Measurements from ENCODE around the gene SHISA6. TPM values are rescaled to one million over a fixed set of nuclear protein-coding genes. Genes with fewer than 3 reads are reported as not detected.
A peak's percentile ranks its signal among the peaks of the same experiment; 100 is the strongest.

SHISA6 gene
- total RNA-seq, 1 donor from 2014 or later, result 1.4 TPM

DNA sequence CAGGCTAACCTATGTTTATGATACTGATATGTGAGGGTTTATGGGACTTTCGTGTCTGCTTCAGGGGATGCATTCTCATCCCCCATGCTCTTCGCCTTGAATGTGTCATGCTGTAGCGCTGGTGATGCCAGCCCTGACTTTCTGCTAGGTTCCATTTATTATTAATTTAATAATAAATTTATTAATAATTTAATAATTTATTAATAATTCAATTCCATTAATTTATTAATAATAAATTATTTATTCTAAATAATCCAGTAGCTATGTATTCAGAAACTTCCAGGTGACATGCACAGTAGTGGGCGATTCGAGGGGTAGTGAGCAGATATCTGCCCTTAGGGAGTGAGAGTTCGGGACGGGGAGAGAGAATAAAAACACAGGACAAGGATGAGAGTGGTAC is 49.8 kb downstream of the SHISA6 start:
- Mint-ChIP-seq H3K27ac (ENCODE audit: unreplicated experiment) (no peak overlapping the region), H3K36me3 (ENCODE audit: low read depth) (no peaks in the 10 kb centered on the region)
- TF ChIP-seq, protein P1, sequence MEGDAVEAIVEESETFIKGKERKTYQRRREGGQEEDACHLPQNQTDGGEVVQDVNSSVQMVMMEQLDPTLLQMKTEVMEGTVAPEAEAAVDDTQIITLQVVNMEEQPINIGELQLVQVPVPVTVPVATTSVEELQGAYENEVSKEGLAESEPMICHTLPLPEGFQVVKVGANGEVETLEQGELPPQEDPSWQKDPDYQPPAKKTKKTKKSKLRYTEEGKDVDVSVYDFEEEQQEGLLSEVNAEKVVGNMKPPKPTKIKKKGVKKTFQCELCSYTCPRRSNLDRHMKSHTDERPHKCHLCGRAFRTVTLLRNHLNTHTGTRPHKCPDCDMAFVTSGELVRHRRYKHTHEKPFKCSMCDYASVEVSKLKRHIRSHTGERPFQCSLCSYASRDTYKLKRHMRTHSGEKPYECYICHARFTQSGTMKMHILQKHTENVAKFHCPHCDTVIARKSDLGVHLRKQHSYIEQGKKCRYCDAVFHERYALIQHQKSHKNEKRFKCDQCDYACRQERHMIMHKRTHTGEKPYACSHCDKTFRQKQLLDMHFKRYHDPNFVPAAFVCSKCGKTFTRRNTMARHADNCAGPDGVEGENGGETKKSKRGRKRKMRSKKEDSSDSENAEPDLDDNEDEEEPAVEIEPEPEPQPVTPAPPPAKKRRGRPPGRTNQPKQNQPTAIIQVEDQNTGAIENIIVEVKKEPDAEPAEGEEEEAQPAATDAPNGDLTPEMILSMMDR (conservative IDR thresholded peaks at IDR 0.05), result no peak

GRCh38 chr17:11292491-11292890 is 51.5 kb downstream of the SHISA6 start:
- DNase-seq (ENCODE audit: low read depth, low spot score), result no peak
- no peaks in the 10 kb centered on the region for H3K4me1 Mint-ChIP-seq
- no peak overlapping the region for H3K4me3 Mint-ChIP-seq
- H3K27ac Mint-ChIP-seq (ENCODE audit: unreplicated experiment), result peak overlapping the region; percentile 52
- peaks cover 10% of the 10 kb centered on the region for H3K27me3 Mint-ChIP-seq (ENCODE audit: low read depth)
- H3K36me3 Mint-ChIP-seq (ENCODE audit: low read depth), result no peaks in the 10 kb centered on the region
- H3K9me3 Mint-ChIP-seq, result no peaks in the 10 kb centered on the region
- TF ChIP-seq, protein P1 (conservative IDR thresholded peaks at IDR 0.05), result no peak

More for the DNA sequence above, 49.8 kb downstream of the SHISA6 start:
- Mint-ChIP-seq H3K4me3 (no peak overlapping the region), H3K9me3 (no peaks in the 10 kb centered on the region), H3K4me1 (no peaks in the 10 kb centered on the region), H3K27me3 (ENCODE audit: low read depth) (peaks cover 22% of the 10 kb centered on the region)
- no peak for DNase-seq (ENCODE audit: low read depth, low spot score)

GRCh38 chr17:11293480-11293879 is 52.5 kb downstream of the SHISA6 start:
- TF ChIP-seq, protein P1 (conservative IDR thresholded peaks at IDR 0.05), result no peak
- DNase-seq (ENCODE audit: low read depth, low spot score), result no peak
- Mint-ChIP-seq H3K36me3 (ENCODE audit: low read depth) (no peaks in the 10 kb centered on the region), H3K27me3 (ENCODE audit: low read depth) (peaks cover 8% of the 10 kb centered on the region), H3K27ac (ENCODE audit: unreplicated experiment) (no peak overlapping the region), H3K4me1 (no peaks in the 10 kb centered on the region), H3K9me3 (no peaks in the 10 kb centered on the region), H3K4me3 (no peak overlapping the region)

DNA sequence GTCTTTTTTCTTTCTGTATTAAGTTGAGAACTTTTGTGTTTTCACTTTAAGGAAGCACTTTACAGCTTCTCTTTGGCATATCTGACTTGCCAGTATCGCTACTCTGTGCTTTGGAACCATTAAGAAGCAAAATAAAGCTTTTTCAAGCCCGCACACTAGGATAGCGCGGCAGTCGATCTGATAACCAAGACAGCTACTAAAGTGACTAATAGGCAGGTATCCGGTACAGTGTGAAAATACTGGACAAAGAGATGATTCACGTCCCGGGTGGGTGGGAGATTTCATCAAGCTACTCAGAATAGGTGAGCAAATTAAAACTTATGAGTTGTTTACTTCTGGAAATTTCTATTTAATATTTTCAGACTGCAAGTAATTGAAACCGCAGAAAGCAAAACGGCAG is 53.8 kb downstream of the SHISA6 start:
- no peak overlapping the region for H3K27ac Mint-ChIP-seq (ENCODE audit: unreplicated experiment)
- H3K4me3 Mint-ChIP-seq, result no peak overlapping the region
- no peak for DNase-seq (ENCODE audit: low read depth, low spot score)
- H3K36me3 Mint-ChIP-seq (ENCODE audit: low read depth), result no peaks in the 10 kb centered on the region
- TF ChIP-seq, protein P1 (conservative IDR thresholded peaks at IDR 0.05), result no peak
- H3K27me3 Mint-ChIP-seq (ENCODE audit: low read depth), result peaks cover 7% of the 10 kb centered on the region
- no peaks in the 10 kb centered on the region for H3K4me1 Mint-ChIP-seq
- H3K9me3 Mint-ChIP-seq, result no peaks in the 10 kb centered on the region

- TF ChIP-seq, protein P1 (conservative IDR thresholded peaks at IDR 0.05), result peak; percentile 68
- Mint-ChIP-seq H3K4me1 (no peaks in the 10 kb centered on the region), H3K9me3 (no peaks in the 10 kb centered on the region), H3K27me3 (ENCODE audit: low read depth) (peaks cover 7% of the 10 kb centered on the region), H3K36me3 (ENCODE audit: low read depth) (no peaks in the 10 kb centered on the region), H3K4me3 (no peak overlapping the region), H3K27ac (ENCODE audit: unreplicated experiment) (no peak overlapping the region)
- no peak for DNase-seq (ENCODE audit: low read depth, low spot score)
Measured at GRCh38 chr17:11296994-11297393, 56.0 kb downstream of the SHISA6 start.

DNA sequence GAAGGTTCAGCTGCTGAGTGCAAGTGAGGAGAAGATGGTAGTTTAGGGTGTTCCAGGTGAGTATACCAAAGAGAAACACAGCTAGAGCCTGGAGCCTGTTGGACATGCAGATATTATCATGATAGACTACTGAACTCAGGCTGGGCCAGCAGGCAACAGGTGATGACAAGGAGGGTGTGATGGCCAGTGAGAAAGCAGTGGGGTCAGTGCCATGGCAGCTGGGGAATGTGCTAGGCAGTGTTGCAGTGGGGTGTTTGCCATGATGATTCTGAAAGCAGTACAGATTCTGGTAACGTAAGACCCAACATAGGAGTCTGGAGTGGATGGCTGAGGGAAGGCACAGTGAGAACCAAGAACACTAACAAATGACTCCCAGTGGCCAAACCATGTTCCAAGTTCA is 57.4 kb downstream of the SHISA6 start:
- TF ChIP-seq, protein P1 (conservative IDR thresholded peaks at IDR 0.05), result no peak
- H3K9me3 Mint-ChIP-seq, result no peaks in the 10 kb centered on the region
- H3K27ac Mint-ChIP-seq (ENCODE audit: unreplicated experiment), result no peak overlapping the region
- DNase-seq (ENCODE audit: low read depth, low spot score), result no peak
- H3K36me3 Mint-ChIP-seq (ENCODE audit: low read depth), result no peaks in the 10 kb centered on the region
- peaks cover 7% of the 10 kb centered on the region for H3K27me3 Mint-ChIP-seq (ENCODE audit: low read depth)
- no peak overlapping the region for H3K4me3 Mint-ChIP-seq
- H3K4me1 Mint-ChIP-seq, result no peaks in the 10 kb centered on the region
